Measurements from ENCODE around the gene PTRHD1. TPM values are rescaled to one million over a fixed set of nuclear protein-coding genes. Genes with fewer than 3 reads are reported as not detected.
A peak's percentile ranks its signal among the peaks of the same experiment; 100 is the strongest.
"Not testable (repeated sequence)": the region's sequence is repeated elsewhere in the genome, so short reads cannot be mapped to it uniquely, and the experiment has no call there.

Gene PTRHD1
- total RNA-seq, 1 donor from 2014 or later, result 41.6 TPM

DNA sequence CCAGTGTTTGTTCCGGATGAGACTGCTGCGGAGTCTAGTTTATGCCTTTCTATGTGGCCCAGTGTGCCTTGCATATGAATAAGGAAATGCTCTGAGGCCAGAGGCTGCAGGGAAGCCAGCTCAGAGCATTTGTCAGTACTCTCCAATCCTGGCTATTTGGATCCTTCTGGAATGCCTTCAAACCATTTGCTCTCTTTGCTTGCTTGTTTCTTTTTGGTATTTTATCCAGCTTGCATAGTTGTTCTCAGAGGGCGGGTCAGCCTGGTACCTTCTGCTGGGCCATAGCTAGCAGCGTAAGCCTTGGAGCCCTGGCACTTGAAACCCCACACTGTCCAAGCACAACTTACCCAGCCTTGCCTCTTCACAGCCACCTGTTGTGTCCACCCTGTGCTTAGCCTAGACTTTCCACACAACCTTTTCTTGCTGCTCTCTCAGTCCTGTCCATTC lies 20.5 kb upstream of the PTRHD1 start:
- H3K27ac Mint-ChIP-seq, result no peak overlapping the region
- H3K79me2 ChIP-seq (ENCODE audit: low read depth), result peaks cover 65% of the 10 kb centered on the region
- TF ChIP-seq EZH2phosphoT487 (IDR thresholded peaks at IDR 0.05) (no peak), EZH2 (IDR thresholded peaks at IDR 0.05) (no peak)
- TF ChIP-seq, protein P1, sequence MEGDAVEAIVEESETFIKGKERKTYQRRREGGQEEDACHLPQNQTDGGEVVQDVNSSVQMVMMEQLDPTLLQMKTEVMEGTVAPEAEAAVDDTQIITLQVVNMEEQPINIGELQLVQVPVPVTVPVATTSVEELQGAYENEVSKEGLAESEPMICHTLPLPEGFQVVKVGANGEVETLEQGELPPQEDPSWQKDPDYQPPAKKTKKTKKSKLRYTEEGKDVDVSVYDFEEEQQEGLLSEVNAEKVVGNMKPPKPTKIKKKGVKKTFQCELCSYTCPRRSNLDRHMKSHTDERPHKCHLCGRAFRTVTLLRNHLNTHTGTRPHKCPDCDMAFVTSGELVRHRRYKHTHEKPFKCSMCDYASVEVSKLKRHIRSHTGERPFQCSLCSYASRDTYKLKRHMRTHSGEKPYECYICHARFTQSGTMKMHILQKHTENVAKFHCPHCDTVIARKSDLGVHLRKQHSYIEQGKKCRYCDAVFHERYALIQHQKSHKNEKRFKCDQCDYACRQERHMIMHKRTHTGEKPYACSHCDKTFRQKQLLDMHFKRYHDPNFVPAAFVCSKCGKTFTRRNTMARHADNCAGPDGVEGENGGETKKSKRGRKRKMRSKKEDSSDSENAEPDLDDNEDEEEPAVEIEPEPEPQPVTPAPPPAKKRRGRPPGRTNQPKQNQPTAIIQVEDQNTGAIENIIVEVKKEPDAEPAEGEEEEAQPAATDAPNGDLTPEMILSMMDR (IDR thresholded peaks at IDR 0.05), result no peak
- no peak overlapping the region for H2AFZ ChIP-seq (replicated peaks)
- no peak overlapping the region for H3K4me3 ChIP-seq
- peaks cover 24% of the 10 kb centered on the region for H3K36me3 ChIP-seq
- no peaks in the 10 kb centered on the region for H3K4me1 ChIP-seq
- peaks cover 2% of the 10 kb centered on the region for H3K27me3 Mint-ChIP-seq (ENCODE audit: insufficient read depth, low read depth)
- peaks cover 2% of the 10 kb centered on the region for H3K9me3 Mint-ChIP-seq
- H4K20me1 ChIP-seq (ENCODE audit: low read depth), result peaks cover 4% of the 10 kb centered on the region
- no peak overlapping the region for H3K27ac ChIP-seq
- H3K27me3 ChIP-seq, result no peaks in the 10 kb centered on the region
- peaks cover 36% of the 10 kb centered on the region for H3K36me3 Mint-ChIP-seq
- no peak overlapping the region for H3K9ac ChIP-seq
- H3K4me3 Mint-ChIP-seq, result no peak overlapping the region
- H3K4me1 Mint-ChIP-seq, result no peaks in the 10 kb centered on the region
- no peak overlapping the region for H3K4me2 ChIP-seq
- H3F3A ChIP-seq (ENCODE audit: low read depth), result peaks cover under 1% of the 10 kb centered on the region
- no peaks in the 10 kb centered on the region for H3K9me3 ChIP-seq (ENCODE audit: low read depth)
- no peak for DNase-seq (ENCODE audit: low spot score)

DNA sequence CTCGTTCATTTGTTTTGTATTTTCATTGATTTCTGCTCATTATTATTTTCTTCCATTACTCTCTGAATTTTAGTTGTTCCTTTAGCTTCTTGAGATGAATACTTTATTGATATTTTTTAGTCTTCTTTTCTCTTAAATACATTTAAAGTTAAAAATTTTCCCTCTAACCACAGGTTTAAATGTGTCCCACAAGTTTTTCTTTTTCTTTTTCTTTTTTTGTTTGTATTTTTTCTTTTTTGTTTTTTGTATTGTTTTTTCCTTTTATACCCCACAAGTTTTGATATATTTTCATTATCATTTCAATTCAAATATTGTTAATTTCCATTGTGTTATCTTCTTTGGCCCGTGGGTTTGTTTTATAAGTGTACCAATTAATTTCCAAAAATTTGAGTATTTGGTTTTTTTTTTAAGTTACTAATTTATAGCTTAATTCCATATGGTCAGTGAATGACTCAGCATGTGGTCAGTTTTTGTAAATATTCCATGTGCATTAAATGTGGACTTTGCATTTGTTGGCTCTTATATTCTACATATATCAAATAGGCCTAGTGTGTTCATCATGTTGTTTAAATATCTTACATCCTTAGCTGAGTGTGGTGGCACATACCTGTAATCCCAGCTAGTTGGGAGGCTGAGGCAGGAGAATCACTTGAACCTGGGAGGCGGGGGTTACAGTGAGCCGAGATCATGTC lies 16.3 kb upstream of the PTRHD1 start:
- Mint-ChIP-seq H3K27ac (no peak overlapping the region), H3K4me3 (no peak overlapping the region), H3K36me3 (peaks cover 56% of the 10 kb centered on the region), H3K9me3 (peaks cover 20% of the 10 kb centered on the region), H3K4me1 (no peaks in the 10 kb centered on the region), H3K27me3 (ENCODE audit: insufficient read depth, low read depth) (peaks cover 2% of the 10 kb centered on the region)
- Histone ChIP-seq H4K20me1 (ENCODE audit: low read depth) (no peaks in the 10 kb centered on the region), H3F3A (ENCODE audit: low read depth) (no peaks in the 10 kb centered on the region), H3K79me2 (ENCODE audit: low read depth) (peaks cover 96% of the 10 kb centered on the region), H3K4me2 (no peak overlapping the region), H3K27me3 (no peaks in the 10 kb centered on the region), H3K27ac (no peak overlapping the region), H2AFZ (replicated peaks) (no peak overlapping the region), H3K36me3 (peaks cover 36% of the 10 kb centered on the region), H3K4me1 (no peaks in the 10 kb centered on the region), H3K9me3 (ENCODE audit: low read depth) (no peaks in the 10 kb centered on the region), H3K4me3 (no peak overlapping the region), H3K9ac (no peak overlapping the region)
- no peak for TF ChIP-seq EZH2 (IDR thresholded peaks at IDR 0.05)
- no peak for TF ChIP-seq EZH2phosphoT487 (IDR thresholded peaks at IDR 0.05)
- DNase-seq (ENCODE audit: low spot score), result no peak

DNA sequence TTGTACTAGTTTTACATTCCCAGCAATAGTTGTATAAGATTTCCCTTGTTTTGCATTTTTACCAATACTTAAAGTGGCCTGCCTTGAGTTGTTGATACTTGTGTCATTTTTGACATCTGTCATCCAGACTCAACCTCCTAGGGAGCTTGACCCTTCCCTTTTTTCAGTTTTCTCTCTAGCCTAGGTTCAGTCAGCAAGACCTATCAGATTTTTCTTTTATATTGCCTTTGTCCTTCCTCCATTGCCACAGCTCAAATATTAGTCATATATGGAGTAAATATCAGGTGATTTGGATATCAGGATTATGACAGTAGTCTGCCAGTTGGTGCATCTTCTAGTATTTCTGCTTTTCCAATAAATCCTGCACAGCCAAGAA lies 13.5 kb upstream of the PTRHD1 start:
- Mint-ChIP-seq H3K9me3 (peaks cover 35% of the 10 kb centered on the region), H3K36me3 (peaks cover 61% of the 10 kb centered on the region)
- peaks cover 92% of the 10 kb centered on the region for H3K79me2 ChIP-seq (ENCODE audit: low read depth)

DNA sequence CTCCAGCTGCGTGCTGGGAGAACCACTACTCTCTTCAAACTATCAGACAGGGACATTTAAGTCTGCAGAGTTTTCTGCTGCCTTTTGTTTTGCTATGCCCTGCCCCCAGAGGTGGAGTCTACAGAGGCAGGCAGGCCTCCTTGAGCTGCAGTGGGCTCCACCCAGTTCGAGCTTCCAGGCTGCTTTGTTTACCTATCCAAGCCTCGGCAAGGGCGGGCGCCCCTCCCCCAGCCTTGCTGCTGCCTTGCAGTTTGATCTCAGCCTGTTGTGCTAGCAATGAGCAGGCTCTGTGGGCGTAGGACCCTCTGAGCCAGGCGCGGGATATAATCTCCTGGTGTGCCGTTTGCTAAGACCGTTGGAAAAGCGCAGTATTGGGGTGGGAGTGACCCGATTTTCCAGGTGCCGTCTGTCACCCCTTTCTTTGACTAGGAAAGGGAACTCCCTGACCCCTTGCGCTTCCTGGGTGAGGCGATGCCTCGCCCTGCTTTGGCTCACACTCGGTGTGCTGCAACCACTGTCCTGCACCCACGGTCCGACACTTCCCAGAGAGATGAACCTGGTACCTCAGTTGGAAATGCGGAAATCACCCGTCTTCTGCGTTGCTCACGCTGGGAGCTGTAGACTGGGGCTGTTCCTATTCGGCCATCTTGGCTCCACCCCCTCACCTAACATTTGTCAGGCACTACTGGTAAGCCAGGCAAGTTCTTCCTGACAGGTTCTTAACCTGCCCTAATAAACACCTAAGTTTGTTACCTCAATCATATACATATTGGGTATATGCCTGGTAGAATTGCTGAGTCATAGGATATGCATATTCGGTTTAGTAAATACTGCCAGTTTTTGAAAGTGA lies 12.8 kb upstream of the PTRHD1 start:
- H3K9me3 ChIP-seq (ENCODE audit: low read depth); H3K27ac ChIP-seq; H3K27ac Mint-ChIP-seq; H3K9ac ChIP-seq; H3K27me3 Mint-ChIP-seq (ENCODE audit: insufficient read depth, low read depth); DNase-seq (ENCODE audit: low spot score); H2AFZ ChIP-seq (replicated peaks); H3K27me3 ChIP-seq; H3K4me2 ChIP-seq; H4K20me1 ChIP-seq (ENCODE audit: low read depth); H3F3A ChIP-seq (ENCODE audit: low read depth); H3K4me1 Mint-ChIP-seq; H3K4me1 ChIP-seq; H3K4me3 ChIP-seq: not testable (repeated sequence)
- Mint-ChIP-seq H3K36me3 (peaks cover 66% of the 10 kb centered on the region), H3K4me3 (peak overlapping the region; percentile 55), H3K9me3 (peaks cover 37% of the 10 kb centered on the region)
- Histone ChIP-seq H3K79me2 (ENCODE audit: low read depth) (peaks cover 92% of the 10 kb centered on the region), H3K36me3 (peaks cover 41% of the 10 kb centered on the region)

More for the DNA sequence above, 13.5 kb upstream of the PTRHD1 start:
- no peak overlapping the region for H3K4me3 Mint-ChIP-seq
- no peaks in the 10 kb centered on the region for H3F3A ChIP-seq (ENCODE audit: low read depth)
- H3K27me3 ChIP-seq, result no peaks in the 10 kb centered on the region
- H3K9me3 ChIP-seq (ENCODE audit: low read depth), result no peaks in the 10 kb centered on the region
- H3K4me1 ChIP-seq, result no peaks in the 10 kb centered on the region
- H3K4me2 ChIP-seq, result no peak overlapping the region
- no peak for DNase-seq (ENCODE audit: low spot score)
- no peak overlapping the region for H3K4me3 ChIP-seq
- H3K27ac ChIP-seq, result no peak overlapping the region
- no peaks in the 10 kb centered on the region for H3K4me1 Mint-ChIP-seq
- no peak overlapping the region for H2AFZ ChIP-seq (replicated peaks)
- TF ChIP-seq EZH2phosphoT487 (IDR thresholded peaks at IDR 0.05), result no peak
- TF ChIP-seq EZH2 (IDR thresholded peaks at IDR 0.05), result no peak
- TF ChIP-seq, protein P1 (IDR thresholded peaks at IDR 0.05), result no peak
- H4K20me1 ChIP-seq (ENCODE audit: low read depth), result no peaks in the 10 kb centered on the region
- H3K36me3 ChIP-seq, result peaks cover 38% of the 10 kb centered on the region
- peaks cover 2% of the 10 kb centered on the region for H3K27me3 Mint-ChIP-seq (ENCODE audit: insufficient read depth, low read depth)
- no peak overlapping the region for H3K9ac ChIP-seq
- no peak overlapping the region for H3K27ac Mint-ChIP-seq

DNA sequence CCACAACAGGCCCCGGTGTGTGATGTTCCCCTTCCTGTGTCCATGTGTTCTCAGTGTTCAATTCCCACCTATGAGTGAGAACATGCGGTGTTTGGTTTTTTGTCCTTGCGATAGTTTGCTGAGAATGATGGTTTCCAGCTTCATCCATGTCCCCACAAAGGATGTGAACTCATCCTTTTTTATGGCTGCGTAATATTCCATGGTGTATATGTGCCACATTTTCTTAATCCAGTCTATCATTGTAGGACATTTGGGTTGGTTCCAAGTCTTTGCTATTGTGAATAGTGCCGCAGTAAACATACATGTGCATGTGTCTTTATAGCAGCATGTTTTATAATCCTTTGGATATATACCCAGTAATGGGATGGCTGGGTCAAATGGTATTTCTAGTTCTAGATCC lies 7.3 kb upstream of the PTRHD1 start:
- not testable (repeated sequence) for H4K20me1 ChIP-seq (ENCODE audit: low read depth); H3K4me2 ChIP-seq; H3K27me3 ChIP-seq; H3K4me1 ChIP-seq; H3K9me3 ChIP-seq (ENCODE audit: low read depth); H2AFZ ChIP-seq (replicated peaks); H3F3A ChIP-seq (ENCODE audit: low read depth); H3K4me3 ChIP-seq; H3K27ac ChIP-seq; H3K4me3 Mint-ChIP-seq; H3K9ac ChIP-seq; H3K4me1 Mint-ChIP-seq; H3K27ac Mint-ChIP-seq; DNase-seq (ENCODE audit: low spot score); H3K27me3 Mint-ChIP-seq (ENCODE audit: insufficient read depth, low read depth)
- peaks cover 92% of the 10 kb centered on the region for H3K79me2 ChIP-seq (ENCODE audit: low read depth)
- peaks cover 74% of the 10 kb centered on the region for H3K36me3 Mint-ChIP-seq
- H3K9me3 Mint-ChIP-seq, result peaks cover 48% of the 10 kb centered on the region
- peaks cover 34% of the 10 kb centered on the region for H3K36me3 ChIP-seq
